ENCODE measurements around the gene TRIO. TPM values are rescaled to one million over a fixed set of nuclear protein-coding genes. Genes with fewer than 3 reads are reported as not detected.

The TRIO gene
- polyA plus RNA-seq, 1 donor (not counting 4 experiments of a cell fraction or from before 2014, with no cell fraction given) = 57.2 TPM

DNA sequence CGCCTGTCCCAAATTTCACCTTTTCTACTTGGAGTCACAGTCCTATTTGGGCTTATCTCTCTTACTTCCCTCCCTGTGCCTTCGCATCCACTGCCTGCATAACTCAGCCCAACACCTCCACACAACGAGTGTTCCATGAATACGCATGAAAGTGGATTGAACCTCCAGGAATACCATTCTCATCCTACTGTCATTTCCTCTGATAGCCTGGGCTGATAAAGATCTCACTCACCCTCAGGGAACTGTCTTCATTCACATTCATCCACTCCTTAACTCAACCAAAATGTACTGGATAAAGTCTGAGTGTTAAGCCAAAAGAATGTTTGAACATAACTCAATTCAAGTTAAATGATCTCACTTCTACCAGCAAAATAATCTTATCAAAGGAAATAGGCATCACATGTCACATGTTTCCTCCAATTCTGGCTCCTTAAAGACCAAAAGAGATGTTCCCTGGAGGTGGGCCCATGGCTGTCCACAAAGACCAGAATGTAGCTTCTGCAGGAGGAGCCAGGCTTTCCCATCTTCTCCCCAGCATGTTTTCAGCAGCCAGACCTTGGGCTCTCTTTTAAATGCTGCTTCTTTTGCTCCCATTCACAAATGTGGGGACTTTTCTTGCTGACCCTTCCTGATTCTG lies 28.4 kb upstream of the TRIO start:
- no peaks in the 10 kb centered on the region for H3K9me1 ChIP-seq (ENCODE audit: control insufficient read depth, extremely low read depth, insufficient read depth, low read length)
- H3K27ac ChIP-seq (ENCODE audit: control insufficient read depth, insufficient read depth, low read length) = no peak overlapping the region
- H3K79me2 ChIP-seq (ENCODE audit: control insufficient read depth, insufficient read depth, low read length) = no peaks in the 10 kb centered on the region
- H2AFZ ChIP-seq (ENCODE audit: control insufficient read depth, low read length) = no peak overlapping the region
- no peaks in the 10 kb centered on the region for H3K36me3 ChIP-seq (ENCODE audit: control insufficient read depth in 2 of 2, extremely low read depth in 1 of 2, insufficient read depth in 2 of 2, low read length in 2 of 2)
- H3K9ac ChIP-seq (ENCODE audit: control insufficient read depth, extremely low read depth, insufficient read depth, low read length) = no peak overlapping the region
- H3K27me3 ChIP-seq (ENCODE audit: control insufficient read depth, extremely low read depth, insufficient read depth, low read length) = no peaks in the 10 kb centered on the region
- no peak overlapping the region for H3K4me2 ChIP-seq (ENCODE audit: control insufficient read depth, extremely low read depth, insufficient read depth, low read depth, low read length)
- peaks cover 2% of the 10 kb centered on the region for H3K9me3 ChIP-seq (ENCODE audit: control insufficient read depth, low read depth, low read length)
- TF ChIP-seq EZH2 (IDR thresholded peaks at IDR 0.05; ENCODE audit: low read length) (no peak), CTCF (optimal IDR thresholded peaks at IDR 0.05 in 1 of 3, IDR thresholded peaks at IDR 0.05 in 1 of 3, conservative IDR thresholded peaks at IDR 0.05 in 1 of 3; ENCODE audit: extremely low read depth in 1 of 3, insufficient read depth in 2 of 3, low read length in 3 of 3) (no peak)
- FAIRE-seq = peak; percentile 69
- H4K20me1 ChIP-seq (ENCODE audit: control insufficient read depth, extremely low read depth, insufficient read depth, low read length) = no peaks in the 10 kb centered on the region
- H3K4me1 ChIP-seq (ENCODE audit: control insufficient read depth, extremely low read depth, insufficient read depth, low read length) = peaks cover 19% of the 10 kb centered on the region
- dilution Hi-C loops (cut with MboI; ENCODE audit: extremely low pct_ligation_motif_present, low sequenced_read_pairs) = no loop called here
- no peak for DNase-seq (ENCODE audit: low read depth, low spot score)
- no peak overlapping the region for H3K4me3 ChIP-seq (ENCODE audit: control insufficient read depth in 2 of 3, extremely low read depth in 1 of 3, insufficient read depth in 2 of 3, low read depth in 1 of 3, low read length in 3 of 3)

DNA sequence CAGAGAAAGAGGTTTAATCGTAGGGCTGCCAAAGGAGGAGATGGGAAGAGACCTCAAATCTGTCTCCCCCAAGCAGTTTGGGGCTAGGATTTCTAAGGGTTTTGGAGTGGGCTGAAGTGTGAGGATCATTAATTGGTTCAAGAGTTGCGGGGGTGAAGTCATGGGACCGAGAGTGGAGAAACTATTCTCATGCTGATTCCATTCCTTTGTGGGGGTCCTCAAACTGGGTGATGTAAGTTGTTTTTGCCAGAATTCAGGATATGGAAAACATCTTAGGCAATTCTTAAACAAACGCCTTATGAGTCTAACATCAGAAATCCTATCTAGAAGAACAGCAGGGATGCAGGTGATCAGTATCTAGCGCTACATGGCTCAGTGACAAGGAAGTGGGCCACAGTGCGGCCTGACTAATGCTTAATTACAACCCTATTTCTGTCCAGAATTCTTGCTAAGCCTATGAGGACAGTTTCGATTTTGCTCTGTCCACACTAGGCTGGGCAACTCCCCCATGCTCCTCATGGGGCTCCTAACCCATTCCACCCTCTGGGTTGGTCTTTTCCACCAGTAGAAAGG lies 27.7 kb upstream of the TRIO start:
- H3K4me1 ChIP-seq (ENCODE audit: control insufficient read depth, extremely low read depth, insufficient read depth, low read length) = peaks cover 18% of the 10 kb centered on the region
- no peaks in the 10 kb centered on the region for H3K79me2 ChIP-seq (ENCODE audit: control insufficient read depth, insufficient read depth, low read length)
- no peak overlapping the region for H2AFZ ChIP-seq (ENCODE audit: control insufficient read depth, low read length)
- H3K9ac ChIP-seq (ENCODE audit: control insufficient read depth, extremely low read depth, insufficient read depth, low read length) = no peak overlapping the region
- H3K4me2 ChIP-seq (ENCODE audit: control insufficient read depth, extremely low read depth, insufficient read depth, low read depth, low read length) = no peak overlapping the region
- no peak for TF ChIP-seq EZH2 (IDR thresholded peaks at IDR 0.05; ENCODE audit: low read length)
- no peak for TF ChIP-seq CTCF (optimal IDR thresholded peaks at IDR 0.05 in 1 of 3, IDR thresholded peaks at IDR 0.05 in 1 of 3, conservative IDR thresholded peaks at IDR 0.05 in 1 of 3; ENCODE audit: extremely low read depth in 1 of 3, insufficient read depth in 2 of 3, low read length in 3 of 3)
- no peak for DNase-seq (ENCODE audit: low read depth, low spot score)
- no peaks in the 10 kb centered on the region for H3K36me3 ChIP-seq (ENCODE audit: control insufficient read depth in 2 of 2, extremely low read depth in 1 of 2, insufficient read depth in 2 of 2, low read length in 2 of 2)
- peaks cover 2% of the 10 kb centered on the region for H3K9me3 ChIP-seq (ENCODE audit: control insufficient read depth, low read depth, low read length)
- H3K4me3 ChIP-seq (ENCODE audit: control insufficient read depth in 2 of 3, extremely low read depth in 1 of 3, insufficient read depth in 2 of 3, low read depth in 1 of 3, low read length in 3 of 3) = no peak overlapping the region
- no peaks in the 10 kb centered on the region for H4K20me1 ChIP-seq (ENCODE audit: control insufficient read depth, extremely low read depth, insufficient read depth, low read length)
- no peak for FAIRE-seq
- H3K27me3 ChIP-seq (ENCODE audit: control insufficient read depth, extremely low read depth, insufficient read depth, low read length) = no peaks in the 10 kb centered on the region
- no peak overlapping the region for H3K27ac ChIP-seq (ENCODE audit: control insufficient read depth, insufficient read depth, low read length)
- H3K9me1 ChIP-seq (ENCODE audit: control insufficient read depth, extremely low read depth, insufficient read depth, low read length) = no peaks in the 10 kb centered on the region
- dilution Hi-C loops (cut with MboI; ENCODE audit: extremely low pct_ligation_motif_present, low sequenced_read_pairs) = no loop called here

Measured in keratinocyte (primary cell).